Activated CD8-positive, alpha-beta memory T cell treated with anti-CD3 and anti-CD28 coated beads for 1 hour (primary cell): ENCODE results near the gene RAB24.
"Not testable (repeated sequence)": the region's sequence is repeated elsewhere in the genome, so short reads cannot be mapped to it uniquely, and the experiment has no call there.

Source experiments
- DNase-seq, 2 donors: peaks; one replicate each; pipeline ENCODE4 v3.0.0-alpha.2; 2020; ENCODE audit warnings: low read depth in 1 of 2; ENCODE audit errors: extremely low read depth in 1 of 2

Gene RAB24

GRCh38 chr5:177303121-177303924, at the start of gene RAB24, which contains the start of gene PRELID1:
RAB24 (minus strand) TSS chr5:177303719; CDS start chr5:177303288, 431 bp downstream.
PRELID1 (plus strand) TSS chr5:177303799; CDS start chr5:177303986, 187 bp downstream.
- DNase-seq: peak; percentile 52 to 89

GRCh38 chr5:177353093-177353492, 49.6 kb upstream of the RAB24 start:
- no peak for DNase-seq

GRCh38 chr5:177351392-177352329, 48.1 kb upstream of the RAB24 start, which contains the start of gene LMAN2:
LMAN2 (minus strand) TSS chr5:177351668; CDS start chr5:177351647, 21 bp downstream.
- peak; percentile 77 to 81 for DNase-seq

- DNase-seq: no peak
Measured at GRCh38 chr5:177350776-177351391, 47.4 kb upstream of the RAB24 start.

- DNase-seq: no peak
Measured at GRCh38 chr5:177349762-177350161, 46.2 kb upstream of the RAB24 start.

GRCh38 chr5:177349362-177349647, 45.8 kb upstream of the RAB24 start:
- DNase-seq: no peak

GRCh38 chr5:177347699-177348098, 44.2 kb upstream of the RAB24 start:
- no peak for DNase-seq

GRCh38 chr5:177346820-177347219, 43.3 kb upstream of the RAB24 start:
- no peak for DNase-seq

- no peak for DNase-seq
Measured at GRCh38 chr5:177344891-177345290, 41.4 kb upstream of the RAB24 start.

- no peak for DNase-seq
Measured at GRCh38 chr5:177343777-177344176, 40.3 kb upstream of the RAB24 start.

GRCh38 chr5:177343000-177343399, 39.5 kb upstream of the RAB24 start:
- DNase-seq: not testable (repeated sequence)

GRCh38 chr5:177339107-177339638, 35.7 kb upstream of the RAB24 start:
- DNase-seq: no peak

- no peak for DNase-seq
Measured at GRCh38 chr5:177338251-177339106, 35.0 kb upstream of the RAB24 start.

GRCh38 chr5:177336603-177337494, 33.3 kb upstream of the RAB24 start:
- DNase-seq: no peak

GRCh38 chr5:177336112-177336511, 32.6 kb upstream of the RAB24 start:
- no peak for DNase-seq

GRCh38 chr5:177335701-177336065, 32.2 kb upstream of the RAB24 start:
- no peak for DNase-seq

GRCh38 chr5:177334781-177335700, 31.5 kb upstream of the RAB24 start:
- no peak for DNase-seq

GRCh38 chr5:177334155-177334551, 30.6 kb upstream of the RAB24 start:
- no peak for DNase-seq
